GM12891 (cell line): Measurements from ENCODE around the gene AKIRIN2.

Experiments used
- POLR2A ChIP-seq: IDR thresholded peaks from 2 replicates; pipeline ENCODE4 v1.6.1; 2011; ENCODE audit warnings: low read depth, low read length, control low read depth
- POLR2AphosphoS5 ChIP-seq: IDR thresholded peaks from 2 replicates; pipeline ENCODE4 v1.6.1; 2011; ENCODE audit warnings: low read depth, low read length, control low read depth
- POU2F2 ChIP-seq: IDR thresholded peaks from 2 replicates; pipeline ENCODE4 v1.6.1; 2011; ENCODE audit warnings: low read depth, mild to moderate bottlenecking, control low read depth, low read length, moderate library complexity

DNA sequence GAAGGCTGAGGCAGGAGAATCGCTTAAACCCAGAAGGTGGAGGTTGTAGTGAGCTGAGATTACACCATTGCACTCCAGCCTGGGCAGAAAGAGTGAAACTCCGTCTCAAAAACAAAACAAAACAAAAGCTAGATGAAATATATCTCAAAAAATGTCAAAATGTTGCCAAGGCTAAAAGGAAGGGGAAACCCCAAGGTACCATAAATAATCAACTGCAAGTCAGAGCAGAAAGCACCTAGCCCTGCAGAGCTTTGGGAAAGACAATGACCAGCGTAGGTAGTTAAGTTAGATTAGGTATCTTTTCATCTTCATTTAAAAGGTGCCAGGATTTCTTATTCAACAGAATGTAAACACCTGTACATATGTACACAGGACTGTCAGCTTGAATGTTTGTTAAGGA is 33.0 kb downstream of the AKIRIN2 start:
- TF ChIP-seq POLR2A (no peak), POLR2AphosphoS5 (no peak), POU2F2 (no peak)
